ENCODE measurements around the gene AADAT.
"Not testable (repeated sequence)": the region's sequence is repeated elsewhere in the genome, so short reads cannot be mapped to it uniquely, and the experiment has no call there.

AADAT gene

GRCh38 chr4:170102426-170102825 lies 12.7 kb upstream of the AADAT start:
- TF ChIP-seq ZFX (IDR thresholded peaks at IDR 0.05) (no peak), CTCF (conservative IDR thresholded peaks at IDR 0.05) (no peak)
- H3K27ac ChIP-seq: no peak overlapping the region

GRCh38 chr4:170098171-170098570 lies 8.4 kb upstream of the AADAT start:
- not testable (repeated sequence) for H3K27ac ChIP-seq

- no peak overlapping the region for H3K27ac ChIP-seq
- TF ChIP-seq CTCF (conservative IDR thresholded peaks at IDR 0.05) (no peak), ZFX (IDR thresholded peaks at IDR 0.05) (no peak)
Measured at GRCh38 chr4:170097681-170098080, 7.9 kb upstream of the AADAT start.

- no peak for TF ChIP-seq CTCF (conservative IDR thresholded peaks at IDR 0.05)
- no peak for TF ChIP-seq ZFX (IDR thresholded peaks at IDR 0.05)
Measured at GRCh38 chr4:170093973-170094535, 4.3 kb upstream of the AADAT start.

GRCh38 chr4:170091069-170091696 lies 1.4 kb upstream of the AADAT start:
- no peak for TF ChIP-seq ZFX (IDR thresholded peaks at IDR 0.05)
- no peak for TF ChIP-seq CTCF (conservative IDR thresholded peaks at IDR 0.05)
- H3K27ac ChIP-seq: peak overlapping the region; percentile 99

More at GRCh38 chr4:170093973-170094535, 4.3 kb upstream of the AADAT start:
- H3K27ac ChIP-seq: no peak overlapping the region

- peak overlapping the region; percentile 99 for H3K27ac ChIP-seq
- TF ChIP-seq ZFX (IDR thresholded peaks at IDR 0.05): no peak
- peak; percentile 60 for TF ChIP-seq CTCF (conservative IDR thresholded peaks at IDR 0.05)
Measured at GRCh38 chr4:170090352-170091052, 746 bp upstream of the AADAT start.

GRCh38 chr4:170089274-170089667 lies 485 bp downstream of the AADAT start:
- no peak for TF ChIP-seq CTCF (conservative IDR thresholded peaks at IDR 0.05)
- TF ChIP-seq ZFX (IDR thresholded peaks at IDR 0.05): no peak
- H3K27ac ChIP-seq: peak overlapping the region; percentile 99
